Gastroesophageal sphincter (tissue), 4 donors: ENCODE measurements around the gene HDAC4. TPM values are rescaled to one million over a fixed set of nuclear protein-coding genes. Genes with fewer than 3 reads are reported as not detected.
A peak's percentile ranks its signal among the peaks of the same experiment; 100 is the strongest.

Experiments used
- ATAC-seq: fragments of 150-250 bp; one replicate; pipeline ENCODE4 v1.9.1; 2016; ENCODE audit warnings: mild to moderate bottlenecking, moderate library complexity
- H3K27ac ChIP-seq, 4 donors: fragments of 200-600 bp; sonication (generic) in 3 of 4; 1 replicate in 3 of 4; 2 replicates in 1 of 4; pipeline ENCODE4 v1.5.1; 2016 to 2019
- H3K27me3 ChIP-seq: fragments of 200-600 bp; sonication (generic); one replicate; pipeline ENCODE4 v1.5.1; 2019
- H3K36me3 ChIP-seq, 2 donors: fragments of 200-600 bp; sonication (generic); one replicate each; pipeline ENCODE4 v1.5.1; 2019; ENCODE audit warnings: control low read depth in 1 of 2
- H3K4me1 ChIP-seq, 3 donors: fragments of 200-600 bp; sonication (generic); 1 replicate in 2 of 3; 2 replicates in 1 of 3; pipeline ENCODE4 v1.5.1; 2016 to 2019; ENCODE audit warnings: control low read depth in 2 of 3
- H3K4me3 ChIP-seq, 2 donors: fragments of 200-600 bp; sonication (generic); one replicate each; pipeline ENCODE4 v1.5.1; 2019; ENCODE audit warnings: mild to moderate bottlenecking in 1 of 2, moderate library complexity in 1 of 2
- H3K9me3 ChIP-seq, 3 donors: fragments of 200-600 bp; sonication (generic); one replicate each; pipeline ENCODE4 v1.5.1; 2017 to 2019; ENCODE audit warnings: control low read depth in 2 of 3
- CTCF ChIP-seq, 4 experiments: fragments of 200-600 bp in 2 of 4; fragments of 450-650 bp in 2 of 4; sonication (generic) in 1 of 4; IDR thresholded peaks; one replicate each; pipeline ENCODE4 v1.5.1; 2017 to 2019; ENCODE audit warnings: antibody characterized with exemption in 4 of 4, mild to moderate bottlenecking in 2 of 4, moderate library complexity in 2 of 4
- EP300 ChIP-seq: sonication (generic); formaldehyde crosslinking; IDR thresholded peaks from one replicate; pipeline ENCODE4 v1.6.1; 2017; ENCODE audit warnings: antibody characterized with exemption, mild to moderate bottlenecking
- POLR2A ChIP-seq, 2 donors: fragments of 450-650 bp; IDR thresholded peaks; one replicate each; pipeline ENCODE4 v1.6.1; 2017; ENCODE audit warnings: antibody characterized with exemption in 2 of 2, mild to moderate bottlenecking in 2 of 2, moderate library complexity in 1 of 2
- POLR2AphosphoS5 ChIP-seq: sonication (generic); formaldehyde crosslinking; IDR thresholded peaks from one replicate; pipeline ENCODE4 v1.6.1; 2017; ENCODE audit warnings: antibody characterized with exemption
- WGBS, 2 donors: methylation state at CpG; one replicate each; pipeline ENCODE4 v1.1.5; 2018; ENCODE audit warnings: low coverage in 1 of 2; 5-methylcytosine and 5-hydroxymethylcytosine counted together
- total RNA-seq, 4 donors: library from RNA; depleted of rRNA; stranded (reverse); fragments of >200 nt; gene quantifications; one replicate each; pipeline ENCODE4 v1.1.0, GENCODE V29; 2016

Gene HDAC4
- total RNA-seq, 4 donors from 2014 or later = 41.3 to 104 (median 85.8) TPM

GRCh38 chr2:239379641-239380170 is 21.1 kb downstream of the HDAC4 start:
- TF ChIP-seq POLR2A (IDR thresholded peaks at IDR 0.05) = no peak
- no peak for TF ChIP-seq POLR2AphosphoS5
- TF ChIP-seq EP300 = no peak
- no peak for TF ChIP-seq CTCF (IDR thresholded peaks at IDR 0.05)
- Histone ChIP-seq H3K27me3 (no peaks in the 10 kb centered on the region), H3K36me3 (peaks cover 0 to 17% of the 10 kb centered on the region in 2 donors), H3K27ac (peak overlapping the region in 1 of 4 donors; percentile 13), H3K4me1 (peaks cover 0 to 55% (median 3%) of the 10 kb centered on the region in 3 donors), H3K4me3 (no peak overlapping the region), H3K9me3 (no peaks in the 10 kb centered on the region)
- ATAC-seq = no peak
- 91 to 98% methylated on average over 13 to 14 of the region's 19 CpGs for WGBS, 2 donors

- H3K27ac ChIP-seq = peak overlapping the region in 1 of 4 donors; percentile 13
- TF ChIP-seq CTCF (IDR thresholded peaks at IDR 0.05) = no peak
- no peak for TF ChIP-seq POLR2A (IDR thresholded peaks at IDR 0.05)
- no peak for TF ChIP-seq POLR2AphosphoS5
- WGBS, 2 donors = 88% methylated on average over 10 of the region's 20 CpGs; no CpG with 5 or more reads in 1 of the 2 donors
- H3K36me3 ChIP-seq = peaks cover 0 to 17% of the 10 kb centered on the region in 2 donors
- H3K9me3 ChIP-seq = no peaks in the 10 kb centered on the region
- no peak overlapping the region for H3K4me3 ChIP-seq
- ATAC-seq = no peak
- peaks cover 0 to 55% (median 3%) of the 10 kb centered on the region in 3 donors for H3K4me1 ChIP-seq
- no peaks in the 10 kb centered on the region for H3K27me3 ChIP-seq
Measured at GRCh38 chr2:239378918-239379640, 21.7 kb downstream of the HDAC4 start.

GRCh38 chr2:239378021-239378917 is 22.6 kb downstream of the HDAC4 start:
- Histone ChIP-seq H3K27me3 (no peaks in the 10 kb centered on the region), H3K4me3 (no peak overlapping the region), H3K9me3 (no peaks in the 10 kb centered on the region), H3K4me1 (peaks cover 0 to 54% (median 3%) of the 10 kb centered on the region in 3 donors), H3K36me3 (peaks cover 0 to 17% of the 10 kb centered on the region in 2 donors), H3K27ac (peak overlapping the region in 1 of 4 donors; percentile 13)
- whole genome bisulfite sequencing, 2 donors = 83% methylated on average over 13 of the region's 36 CpGs; no CpG with 5 or more reads in 1 of the 2 donors
- no peak for TF ChIP-seq CTCF (IDR thresholded peaks at IDR 0.05)
- ATAC-seq = peak; percentile 6

- Histone ChIP-seq H3K27ac (no peak overlapping the region), H3K27me3 (no peaks in the 10 kb centered on the region), H3K4me1 (peaks cover 0 to 47% (median 3%) of the 10 kb centered on the region in 3 donors), H3K36me3 (peaks cover 0 to 17% of the 10 kb centered on the region in 2 donors), H3K4me3 (no peak overlapping the region), H3K9me3 (no peaks in the 10 kb centered on the region)
- WGBS, 2 donors = 80% methylated on average over 5 of the region's 10 CpGs; no CpG with 5 or more reads in 1 of the 2 donors
- no peak for ATAC-seq
- TF ChIP-seq POLR2AphosphoS5 (no peak), EP300 (no peak), POLR2A (IDR thresholded peaks at IDR 0.05) (no peak), CTCF (IDR thresholded peaks at IDR 0.05) (no peak)
Measured at GRCh38 chr2:239377591-239377990, 23.2 kb downstream of the HDAC4 start.
